Measurements from ENCODE around the gene PDE6C. TPM values are rescaled to one million over a fixed set of nuclear protein-coding genes. Genes with fewer than 3 reads are reported as not detected.

PDE6C gene
- not detected in 5 replicates for total RNA-seq (2022; extraction: Qiagen RNA extraction)

DNA sequence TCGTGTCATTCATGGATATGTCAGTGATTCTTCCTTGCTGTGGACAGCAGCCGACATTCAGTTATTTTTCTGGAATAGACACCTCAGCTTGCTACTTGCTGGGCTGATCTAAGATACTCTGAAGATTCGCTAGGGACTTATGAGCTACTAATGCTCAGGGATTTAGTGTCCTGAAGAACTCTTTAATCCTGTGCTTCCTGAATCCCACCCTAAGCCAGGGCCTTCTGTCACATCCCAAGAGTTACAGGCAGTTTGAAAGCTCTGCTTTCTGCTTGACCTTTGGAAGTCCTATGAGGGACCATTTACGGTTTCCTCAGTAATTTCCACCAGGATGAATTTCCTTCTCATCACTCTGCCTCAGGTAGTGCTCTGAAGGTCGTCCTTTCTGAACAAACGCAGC, at the start of gene PDE6C:
TSS of gene PDE6C (plus strand) at position 227 of the 400 bp plus-strand sequence. CDS start 189 bp downstream, outside the sequence.

DNA sequence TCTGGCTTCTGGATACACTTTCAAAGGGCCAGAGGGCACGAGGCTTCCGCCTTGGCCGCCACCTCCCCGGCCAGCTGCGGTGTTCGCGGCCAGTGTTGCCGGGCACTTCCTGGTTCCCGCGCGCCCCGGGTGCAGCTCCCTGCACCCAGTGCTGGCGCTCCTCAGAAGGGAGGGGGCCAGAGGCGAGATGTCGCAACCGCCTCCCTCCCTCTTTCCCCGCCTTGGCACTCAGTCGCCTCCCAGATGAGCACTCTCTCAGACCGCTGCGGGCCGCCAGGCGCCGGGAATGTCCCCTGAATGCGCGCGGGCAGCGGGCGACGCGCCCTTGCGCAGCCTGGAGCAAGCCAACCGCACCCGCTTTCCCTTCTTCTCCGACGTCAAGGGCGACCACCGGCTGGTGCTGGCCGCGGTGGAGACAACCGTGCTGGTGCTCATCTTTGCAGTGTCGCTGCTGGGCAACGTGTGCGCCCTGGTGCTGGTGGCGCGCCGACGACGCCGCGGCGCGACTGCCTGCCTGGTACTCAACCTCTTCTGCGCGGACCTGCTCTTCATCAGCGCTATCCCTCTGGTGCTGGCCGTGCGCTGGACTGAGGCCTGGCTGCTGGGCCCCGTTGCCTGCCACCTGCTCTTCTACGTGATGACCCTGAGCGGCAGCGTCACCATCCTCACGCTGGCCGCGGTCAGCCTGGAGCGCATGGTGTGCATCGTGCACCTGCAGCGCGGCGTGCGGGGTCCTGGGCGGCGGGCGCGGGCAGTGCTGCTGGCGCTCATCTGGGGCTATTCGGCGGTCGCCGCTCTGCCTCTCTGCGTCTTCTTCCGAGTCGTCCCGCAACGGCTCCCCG, 45.7 kb upstream of the PDE6C start, which contains the start of gene FFAR4:
TSS of gene FFAR4 (plus strand) at position 231 of the 842 bp plus-strand sequence. CDS start at position 287, 56 bp downstream.

DNA sequence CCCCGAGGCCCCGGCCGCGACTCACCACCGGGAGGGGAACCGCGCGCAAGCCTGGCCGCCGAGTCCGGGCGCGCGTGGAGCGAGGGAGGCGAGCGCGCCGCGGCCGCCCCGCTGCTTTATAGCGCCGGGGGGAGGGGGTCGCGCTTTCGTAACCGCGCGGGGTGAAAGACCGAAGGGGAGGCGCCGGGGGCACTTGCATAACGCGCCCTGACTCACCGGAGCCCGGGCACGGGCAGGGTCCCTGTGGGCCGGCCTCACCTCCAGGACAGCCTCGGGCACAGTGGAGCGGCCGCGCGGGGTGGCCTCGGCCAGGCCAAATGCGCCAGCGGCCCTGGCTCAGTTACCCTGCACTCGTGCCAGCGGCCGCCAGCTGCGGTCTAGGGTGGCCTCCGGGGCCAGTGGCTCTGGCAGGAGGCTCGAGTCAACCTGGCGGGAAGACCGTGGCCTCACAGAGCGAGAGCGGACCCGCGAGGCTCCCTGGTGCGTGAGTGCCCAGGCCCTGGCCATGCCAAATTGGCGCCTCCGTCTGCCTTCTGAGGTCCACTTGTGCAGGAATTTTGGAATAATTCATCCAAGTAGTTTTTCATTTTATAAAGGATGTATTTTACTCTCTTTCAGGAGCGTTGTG, 11.1 kb upstream of the PDE6C start, which contains the start of gene RBP4:
TSS of gene RBP4 (minus strand) at position 90 of the 628 bp plus-strand sequence. CDS start 207 bp downstream, outside the sequence.

DNA sequence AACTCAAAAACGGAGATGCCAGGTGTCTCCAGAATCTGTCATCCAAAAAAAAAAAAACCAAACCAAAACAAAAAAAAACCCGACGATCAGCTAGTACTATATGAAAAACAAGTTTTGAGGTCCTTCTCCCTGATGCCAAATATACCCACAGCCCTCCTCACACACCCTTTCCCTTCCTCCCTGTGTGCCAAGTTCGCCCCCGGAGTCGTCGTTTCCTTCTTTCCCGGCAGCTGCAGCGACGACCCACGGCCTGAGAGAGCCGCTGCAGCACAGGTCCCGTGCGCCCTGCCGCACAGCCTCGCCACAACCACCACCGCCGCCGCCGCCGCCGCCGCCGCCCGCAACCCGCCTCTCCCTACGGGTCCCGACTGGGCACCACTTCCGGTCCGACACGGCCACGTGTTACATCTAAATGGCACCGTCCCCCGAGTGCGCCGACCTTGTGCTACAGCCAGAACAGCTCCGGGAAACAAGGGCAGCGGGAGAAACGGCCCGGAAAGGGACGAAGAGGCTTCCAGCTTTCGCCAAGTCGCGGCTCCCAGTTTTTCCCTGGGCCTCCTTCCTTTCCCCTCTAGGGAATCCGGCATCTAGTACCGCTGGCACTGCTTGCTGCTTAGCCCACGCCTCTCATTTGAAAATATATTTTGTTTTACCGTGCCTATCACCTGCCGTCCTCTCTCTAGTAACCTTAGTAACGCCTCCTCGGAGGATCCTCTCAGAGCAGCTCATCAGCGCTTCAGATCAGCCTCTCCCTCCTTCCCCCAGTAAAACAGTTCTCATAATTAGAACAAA, 90.1 kb downstream of the PDE6C start, which contains the start of gene FRA10AC1:
TSS of gene FRA10AC1 (minus strand) at position 383 of the 792 bp plus-strand sequence. CDS start 2,486 bp downstream, outside the sequence.

Other genes with a start within 250 kb of the PDE6C start
- 177 to 295 TPM (median 215 TPM) in 5 replicates for gene MYOF, start 130.2 kb upstream of the PDE6C start, total RNA-seq (2022; extraction: Qiagen RNA extraction)
- 53.3 to 76.4 TPM (median 65.5 TPM) in 5 replicates for gene CEP55, start 115.9 kb upstream of the PDE6C start, total RNA-seq (2022; extraction: Qiagen RNA extraction)
- 0.06 to 0.12 TPM (median 0.08 TPM) in 5 replicates for gene FFAR4, start 45.9 kb upstream of the PDE6C start, total RNA-seq (2022; extraction: Qiagen RNA extraction)
- gene RBP4, start 11.3 kb upstream of the PDE6C start, total RNA-seq (2022; extraction: Qiagen RNA extraction) = 5.0 to 10.5 TPM (median 9.5 TPM) in 5 replicates
- 4.6 to 5.7 TPM (median 5.1 TPM) in 5 replicates for gene FRA10AC1, start 90.1 kb downstream of the PDE6C start, total RNA-seq (2022; extraction: Qiagen RNA extraction)
- not detected in 5 replicates for gene LGI1, start 145.4 kb downstream of the PDE6C start, total RNA-seq (2022; extraction: Qiagen RNA extraction)

Data from A549 treated with Hydrocortisone at 1 μM for 4 hours (cell line).